ENCODE measurements around the gene FDX2.

The FDX2 gene

DNA sequence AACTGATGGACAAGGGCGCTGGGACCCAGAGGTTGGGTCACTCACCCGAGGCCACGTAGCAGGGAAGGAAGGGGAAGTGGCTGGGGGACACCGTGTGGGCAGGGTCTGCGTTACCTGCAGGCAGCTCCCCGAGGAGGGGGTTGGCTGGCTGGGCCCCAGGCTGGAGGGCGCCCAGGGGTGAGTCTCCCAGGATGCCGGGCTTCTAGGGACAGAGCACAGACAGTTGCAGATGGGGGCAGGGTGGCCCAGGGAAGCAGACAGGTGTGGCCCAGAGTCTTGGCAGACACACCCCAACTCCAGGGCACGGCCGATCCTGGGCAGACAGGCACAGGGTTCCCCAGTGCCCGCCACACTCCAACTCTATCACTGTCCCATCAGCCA is 5.6 kb upstream of the FDX2 start:
- Histone ChIP-seq H3K4me3 (ENCODE audit: low read depth in 1 of 2, low read length in 2 of 2) (no peak overlapping the region), H4K20me1 (ENCODE audit: insufficient read depth, low read length) (peaks cover 15% of the 10 kb centered on the region), H3K36me3 (ENCODE audit: insufficient read depth, low read length) (peaks cover 90% of the 10 kb centered on the region), H3K79me2 (ENCODE audit: insufficient read depth, low read length) (peaks cover 8% of the 10 kb centered on the region; the same call in 1 of the 2 replicates), H3K27ac (ENCODE audit: low read length) (no peak overlapping the region), H3K9ac (ENCODE audit: low read depth, low read length) (no peak overlapping the region), H3K9me3 (ENCODE audit: insufficient read depth, low read length, severe bottlenecking) (no peaks in the 10 kb centered on the region), H3K27me3 (ENCODE audit: insufficient read depth, low read length, poor library complexity) (no peaks in the 10 kb centered on the region), H3K4me1 (ENCODE audit: insufficient read depth, low read length) (peaks cover 2% of the 10 kb centered on the region; the same call in 1 of the 2 replicates), H2AFZ (ENCODE audit: low read depth, low read length) (no peak overlapping the region), H3K4me2 (ENCODE audit: insufficient read depth, low read length) (no peak overlapping the region)
- no peak for TF ChIP-seq EZH2 (IDR thresholded peaks at IDR 0.05; ENCODE audit: borderline replicate concordance, low read depth, low read length, severe bottlenecking)
- TF ChIP-seq, protein P1, sequence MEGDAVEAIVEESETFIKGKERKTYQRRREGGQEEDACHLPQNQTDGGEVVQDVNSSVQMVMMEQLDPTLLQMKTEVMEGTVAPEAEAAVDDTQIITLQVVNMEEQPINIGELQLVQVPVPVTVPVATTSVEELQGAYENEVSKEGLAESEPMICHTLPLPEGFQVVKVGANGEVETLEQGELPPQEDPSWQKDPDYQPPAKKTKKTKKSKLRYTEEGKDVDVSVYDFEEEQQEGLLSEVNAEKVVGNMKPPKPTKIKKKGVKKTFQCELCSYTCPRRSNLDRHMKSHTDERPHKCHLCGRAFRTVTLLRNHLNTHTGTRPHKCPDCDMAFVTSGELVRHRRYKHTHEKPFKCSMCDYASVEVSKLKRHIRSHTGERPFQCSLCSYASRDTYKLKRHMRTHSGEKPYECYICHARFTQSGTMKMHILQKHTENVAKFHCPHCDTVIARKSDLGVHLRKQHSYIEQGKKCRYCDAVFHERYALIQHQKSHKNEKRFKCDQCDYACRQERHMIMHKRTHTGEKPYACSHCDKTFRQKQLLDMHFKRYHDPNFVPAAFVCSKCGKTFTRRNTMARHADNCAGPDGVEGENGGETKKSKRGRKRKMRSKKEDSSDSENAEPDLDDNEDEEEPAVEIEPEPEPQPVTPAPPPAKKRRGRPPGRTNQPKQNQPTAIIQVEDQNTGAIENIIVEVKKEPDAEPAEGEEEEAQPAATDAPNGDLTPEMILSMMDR (IDR thresholded peaks at IDR 0.05; ENCODE audit: borderline replicate concordance, extremely low read depth, low read length, poor library complexity, severe bottlenecking) = no peak
- DNase-seq = no peak
- ATAC-seq (ENCODE audit: insufficient read depth, low read depth) = 0 out of 3 replicates have a peak, but pooled peaks have one; percentile 3

DNA sequence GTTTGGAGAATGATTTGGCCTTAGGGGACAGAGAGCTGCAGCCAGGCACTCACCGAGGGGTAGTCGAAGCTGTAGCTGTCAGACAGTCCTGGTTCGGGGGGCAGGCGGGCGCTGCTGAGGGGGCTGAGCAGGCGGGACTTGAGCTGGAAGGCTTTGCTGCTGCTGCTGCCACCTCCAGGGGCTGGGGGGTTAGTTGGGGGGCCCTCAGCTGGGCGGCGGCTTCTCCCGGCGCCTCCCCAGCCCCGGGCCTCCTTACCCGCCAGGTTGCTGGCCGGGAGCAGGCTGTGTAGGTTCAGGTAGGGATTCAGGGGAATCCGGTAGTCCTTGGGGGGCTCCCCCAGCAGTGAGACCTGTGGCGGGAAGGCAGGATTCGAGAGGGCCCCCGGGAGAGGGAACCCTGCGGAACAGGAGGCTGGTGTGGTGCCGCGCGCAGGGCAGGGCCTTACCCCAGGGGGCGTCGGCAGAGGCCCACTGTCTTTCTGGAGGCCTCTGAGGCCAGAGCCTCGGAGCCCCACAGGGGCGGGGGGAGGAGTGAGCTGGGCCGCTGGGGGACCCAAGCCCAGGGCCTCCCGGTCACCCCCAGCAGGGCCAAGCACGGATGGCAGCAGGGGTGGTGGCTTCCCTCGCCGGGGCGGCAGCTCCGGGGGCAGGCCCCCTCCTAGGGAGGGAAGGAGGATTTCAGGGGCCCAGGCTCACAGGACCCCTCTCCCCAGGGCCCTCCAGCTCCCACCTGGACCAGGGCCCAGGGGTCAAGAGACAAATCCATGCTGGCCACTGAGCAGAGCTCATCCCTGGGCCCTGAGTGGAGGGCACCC is 5.0 kb upstream of the FDX2 start:
- Histone ChIP-seq H3K9ac (ENCODE audit: low read depth, low read length) (no peak overlapping the region), H3K4me3 (ENCODE audit: low read depth in 1 of 2, low read length in 2 of 2) (no peak overlapping the region), H4K20me1 (ENCODE audit: insufficient read depth, low read length) (peaks cover 15% of the 10 kb centered on the region), H3K36me3 (ENCODE audit: insufficient read depth, low read length) (peaks cover 87% of the 10 kb centered on the region), H3K79me2 (ENCODE audit: insufficient read depth, low read length) (peaks cover 6% of the 10 kb centered on the region; the same call in 1 of the 2 replicates), H3K9me3 (ENCODE audit: insufficient read depth, low read length, severe bottlenecking) (no peaks in the 10 kb centered on the region), H3K27me3 (ENCODE audit: insufficient read depth, low read length, poor library complexity) (no peaks in the 10 kb centered on the region), H3K4me1 (ENCODE audit: insufficient read depth, low read length) (peaks cover 8% of the 10 kb centered on the region), H3K4me2 (ENCODE audit: insufficient read depth, low read length) (no peak overlapping the region), H3K27ac (ENCODE audit: low read length) (no peak overlapping the region), H2AFZ (ENCODE audit: low read depth, low read length) (no peak overlapping the region)
- ATAC-seq (ENCODE audit: insufficient read depth, low read depth) (no peak), DNase-seq (no peak)
- TF ChIP-seq, protein P1 (IDR thresholded peaks at IDR 0.05; ENCODE audit: borderline replicate concordance, extremely low read depth, low read length, poor library complexity, severe bottlenecking) = no peak
- TF ChIP-seq EZH2 (IDR thresholded peaks at IDR 0.05; ENCODE audit: borderline replicate concordance, low read depth, low read length, severe bottlenecking) = no peak

GRCh38 chr19:10318807-10319682 is 3.2 kb upstream of the FDX2 start:
- Histone ChIP-seq H3K36me3 (ENCODE audit: insufficient read depth, low read length) (peaks cover 75% of the 10 kb centered on the region), H3K79me2 (ENCODE audit: insufficient read depth, low read length) (peaks cover 19% of the 10 kb centered on the region), H3K4me2 (ENCODE audit: insufficient read depth, low read length) (no peak overlapping the region), H4K20me1 (ENCODE audit: insufficient read depth, low read length) (peaks cover 15% of the 10 kb centered on the region), H3K4me1 (ENCODE audit: insufficient read depth, low read length) (peaks cover 23% of the 10 kb centered on the region), H3K9me3 (ENCODE audit: insufficient read depth, low read length, severe bottlenecking) (no peaks in the 10 kb centered on the region), H3K9ac (ENCODE audit: low read depth, low read length) (no peak overlapping the region), H3K27ac (ENCODE audit: low read length) (no peak overlapping the region), H3K27me3 (ENCODE audit: insufficient read depth, low read length, poor library complexity) (no peaks in the 10 kb centered on the region), H3K4me3 (ENCODE audit: low read depth in 1 of 2, low read length in 2 of 2) (no peak overlapping the region), H2AFZ (ENCODE audit: low read depth, low read length) (no peak overlapping the region)
- ATAC-seq (ENCODE audit: insufficient read depth, low read depth) (no peak), DNase-seq (no peak)
- TF ChIP-seq EZH2 (IDR thresholded peaks at IDR 0.05; ENCODE audit: borderline replicate concordance, low read depth, low read length, severe bottlenecking) = no peak
- TF ChIP-seq, protein P1 (IDR thresholded peaks at IDR 0.05; ENCODE audit: borderline replicate concordance, extremely low read depth, low read length, poor library complexity, severe bottlenecking) = no peak

All from DND-41 (cell line).